Measurements from ENCODE around the gene LSS. TPM values are rescaled to one million over a fixed set of nuclear protein-coding genes. Genes with fewer than 3 reads are reported as not detected.

The LSS gene
- total RNA-seq, 1 experiment from 2014 or later: 45.7 TPM

DNA sequence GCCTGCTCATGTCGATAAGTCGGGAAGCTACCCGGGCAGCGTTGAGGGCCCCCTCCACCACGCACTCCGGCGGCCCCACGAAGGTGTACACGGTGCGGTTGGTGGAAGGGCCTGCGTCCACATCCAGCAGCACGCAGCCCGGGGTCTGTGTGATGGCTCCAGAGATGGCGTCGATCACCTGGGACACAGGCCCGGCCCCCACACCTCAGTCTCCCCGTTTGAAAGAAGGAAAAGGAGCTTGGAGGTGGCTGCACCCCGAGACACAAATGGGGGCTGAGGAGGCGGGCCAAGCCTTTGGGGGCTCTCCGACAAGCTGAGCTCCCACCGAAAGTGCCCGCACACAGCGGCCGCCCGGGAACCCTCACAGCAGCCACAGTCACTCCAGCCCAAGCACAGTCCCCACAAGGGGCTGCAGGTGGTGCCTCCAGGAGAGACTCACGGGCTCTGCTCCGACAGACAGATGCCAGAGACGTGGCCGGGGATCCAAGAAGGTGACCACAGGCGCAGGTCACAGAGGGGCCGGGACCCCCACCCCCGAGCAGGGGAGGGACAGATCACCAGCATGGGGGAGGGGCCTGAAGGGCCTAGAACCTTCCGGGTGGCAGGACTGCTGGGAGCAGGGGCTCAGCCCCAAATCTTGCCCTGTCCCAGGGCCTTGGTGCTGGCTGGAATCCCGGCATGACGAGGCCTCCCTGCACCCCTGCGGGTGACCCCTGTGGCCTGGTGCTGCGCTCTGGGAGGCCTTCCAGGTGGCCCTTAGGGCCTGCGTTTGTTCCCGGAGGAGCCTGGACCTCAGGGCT, 74.2 kb downstream of the LSS start:
- Histone ChIP-seq H3K79me2 (ENCODE audit: low read length) (no peaks in the 10 kb centered on the region), H3K27ac (ENCODE audit: low read length) (no peak overlapping the region), H3K9ac (ENCODE audit: low read length) (no peak overlapping the region), H3K9me2 (replicated peaks; ENCODE audit: low read length) (no peaks in the 10 kb centered on the region), H3F3A (ENCODE audit: low read length, unreplicated experiment) (no peaks in the 10 kb centered on the region), H3K36me3 (ENCODE audit: low read depth, low read length) (no peaks in the 10 kb centered on the region), H3K27me3 (ENCODE audit: low read length) (no peaks in the 10 kb centered on the region), H3K4me2 (ENCODE audit: low read length) (no peak overlapping the region), H3K9me3 (ENCODE audit: low read length) (no peaks in the 10 kb centered on the region), H3K4me3 (ENCODE audit: low read length) (no peak overlapping the region), H4K20me1 (ENCODE audit: low read length) (no peaks in the 10 kb centered on the region), H2AFZ (ENCODE audit: low read length) (no peak overlapping the region), H3K4me1 (ENCODE audit: insufficient read depth, low read length) (0 out of 2 replicates have a peak, but pooled peaks cover 4% of the 10 kb centered on the region)
- ATAC-seq: no peak
- intact Hi-C loops (cut with micrococcal nuclease): no loop called here
- no peak for TF ChIP-seq EZH2 (IDR thresholded peaks at IDR 0.05; ENCODE audit: low read length, unreplicated experiment)
- no peak for TF ChIP-seq CTCF (conservative IDR thresholded peaks at IDR 0.05; ENCODE audit: low read depth, low read length)
- no peak for DNase-seq
- POLR2A ChIA-PET (ENCODE audit: unreplicated experiment): no interaction called here
- BruUV-seq (replicated peaks): no TSS peak
- CTCF ChIA-PET: interaction anchor here (2.5 kb wide), 1 partner anchor 11 kb away, joined by 12 read pairs; no protein-coding TSS in a partner anchor

DNA sequence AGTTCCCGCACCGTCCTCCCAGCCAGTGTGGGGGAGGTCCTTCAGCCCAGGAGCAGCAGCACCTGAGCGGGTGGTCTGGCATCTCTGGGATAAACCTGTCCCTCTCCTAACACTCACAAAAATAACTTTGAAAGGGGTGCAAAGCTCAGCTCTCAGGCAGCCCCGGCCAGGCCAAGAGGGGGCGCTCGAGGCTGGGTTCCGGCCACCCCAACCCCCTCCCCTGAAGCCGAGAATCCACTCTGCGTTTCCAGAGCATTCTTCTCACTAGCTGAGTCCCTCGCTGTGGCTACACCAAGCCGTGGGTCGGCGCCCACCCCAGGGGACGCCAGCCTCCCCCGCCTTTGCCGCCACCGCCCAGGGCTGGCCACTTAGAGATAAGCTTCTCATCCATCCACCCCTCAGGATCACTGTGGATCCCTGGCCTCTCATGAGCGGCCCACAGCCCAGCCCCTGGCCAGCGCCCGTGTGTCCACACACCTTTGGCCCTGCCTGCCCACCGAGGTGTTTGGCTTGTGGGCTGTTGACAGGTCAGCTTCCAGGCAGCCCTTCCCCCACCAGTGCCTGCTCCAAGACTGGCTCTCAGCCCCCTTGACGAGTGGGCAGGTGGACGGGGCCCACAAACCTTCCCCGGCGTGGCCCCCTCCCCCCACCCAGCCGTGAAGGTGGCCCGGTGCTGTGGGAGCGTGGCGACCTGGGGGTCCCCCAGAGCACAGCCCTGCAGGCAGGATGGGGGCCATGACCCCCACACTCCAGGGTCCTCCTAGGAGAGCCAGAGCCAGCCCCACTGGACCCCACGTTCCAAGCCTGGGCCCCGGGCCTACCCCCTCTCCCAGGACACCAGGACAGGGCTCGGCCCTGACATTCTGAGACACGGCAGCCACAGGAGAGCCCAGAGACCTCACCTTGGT, 75.1 kb downstream of the LSS start:
- H3K4me3 ChIP-seq (ENCODE audit: low read length): no peak overlapping the region

More for the DNA sequence above, 75.1 kb downstream of the LSS start:
- ATAC-seq (peak; percentile 88), DNase-seq (peak; percentile 51)
- Histone ChIP-seq H3K9me3 (ENCODE audit: low read length) (no peaks in the 10 kb centered on the region), H3K36me3 (ENCODE audit: low read depth, low read length) (no peaks in the 10 kb centered on the region), H3K4me2 (ENCODE audit: low read length) (peak overlapping the region; percentile 32), H3K27ac (ENCODE audit: low read length) (no peak overlapping the region), H3K4me1 (ENCODE audit: insufficient read depth, low read length) (0 out of 2 replicates have a peak, but pooled peaks cover 4% of the 10 kb centered on the region), H3F3A (ENCODE audit: low read length, unreplicated experiment) (no peaks in the 10 kb centered on the region), H3K27me3 (ENCODE audit: low read length) (no peaks in the 10 kb centered on the region), H4K20me1 (ENCODE audit: low read length) (no peaks in the 10 kb centered on the region), H3K79me2 (ENCODE audit: low read length) (no peaks in the 10 kb centered on the region), H2AFZ (ENCODE audit: low read length) (0 out of 2 replicates have a peak overlapping the region, but pooled peaks have one; percentile 31), H3K9ac (ENCODE audit: low read length) (no peak overlapping the region), H3K9me2 (replicated peaks; ENCODE audit: low read length) (no peaks in the 10 kb centered on the region)
- TF ChIP-seq EZH2phosphoT487 (IDR thresholded peaks at IDR 0.05; ENCODE audit: borderline replicate concordance, low read length): no peak
- peak; percentile 90 for TF ChIP-seq CTCF (conservative IDR thresholded peaks at IDR 0.05; ENCODE audit: low read depth, low read length)
- POLR2A ChIA-PET (ENCODE audit: unreplicated experiment): no interaction called here
- intact Hi-C loops (cut with micrococcal nuclease): no loop called here
- CTCF ChIA-PET: interaction anchor here (0.7 to 2.5 kb wide), 2 partner anchors 10 to 36 kb away, joined by 3 to 12 read pairs; no protein-coding TSS in a partner anchor
- BruUV-seq (replicated peaks): no TSS peak
